Bronchial epithelial cell (primary cell): ENCODE measurements around the gene WDR74. TPM values are rescaled to one million over a fixed set of nuclear protein-coding genes. Genes with fewer than 3 reads are reported as not detected.

ENCODE experiments used
- DNase-seq: peaks from one replicate; pipeline ENCODE4 v3.0.0-alpha.2; 2010; ENCODE audit warnings: low read depth
- FAIRE-seq: peaks from 2 replicates; lab custom pipeline; 2011; peaks lifted over from hg19 to GRCh38; lab: Jason Lieb, UNC
- H3K27me3 ChIP-seq: 2 replicates; pipeline ENCODE4 v1.5.1; 2011; ENCODE audit warnings: low read length; ENCODE audit not compliant: control insufficient read depth, insufficient read depth
- H3K36me3 ChIP-seq: 2 replicates; pipeline ENCODE4 v1.5.1; 2011; ENCODE audit warnings: low read length; ENCODE audit not compliant: control insufficient read depth, insufficient read depth
- H3K4me3 ChIP-seq: 2 replicates; pipeline ENCODE4 v1.5.1; 2011; ENCODE audit warnings: mild to moderate bottlenecking, low read depth, low read length, control low read depth
- CTCF ChIP-seq: IDR thresholded peaks from 2 replicates; pipeline ENCODE4 v1.5.1; 2011; ENCODE audit warnings: mild to moderate bottlenecking, moderate library complexity, low read length, control low read depth, inconsistent platforms; ENCODE audit not compliant: insufficient read depth, severe bottlenecking
- total RNA-seq: library from RNA; depleted of rRNA; stranded (reverse); fragments of >200 nt; gene quantifications from 2 replicates; pipeline ENCODE4 v1.2.1, GENCODE V29; 2014

The WDR74 gene
- total RNA-seq, 1 donor from 2014 or later = 113 TPM

- FAIRE-seq (no peak), DNase-seq (no peak)
- no peak for TF ChIP-seq CTCF
- Histone ChIP-seq H3K27me3 (no peaks in the 10 kb centered on the region), H3K36me3 (peaks cover 27% of the 10 kb centered on the region), H3K4me3 (no peak overlapping the region)
Observed at GRCh38 chr11:62823677-62824076, 15.7 kb downstream of the WDR74 start.

GRCh38 chr11:62817129-62817528 is 22.3 kb downstream of the WDR74 start:
- no peak for TF ChIP-seq CTCF
- no peak for DNase-seq
- no peak for FAIRE-seq
- Histone ChIP-seq H3K36me3 (peaks cover 1% of the 10 kb centered on the region), H3K27me3 (no peaks in the 10 kb centered on the region), H3K4me3 (no peak overlapping the region)

GRCh38 chr11:62816557-62816956 is 22.8 kb downstream of the WDR74 start:
- DNase-seq (no peak), FAIRE-seq (no peak)
- H3K27me3 ChIP-seq = no peaks in the 10 kb centered on the region
- no peak for TF ChIP-seq CTCF
- H3K36me3 ChIP-seq = peaks cover 1% of the 10 kb centered on the region
- H3K4me3 ChIP-seq = no peak overlapping the region

GRCh38 chr11:62811659-62812058 is 27.7 kb downstream of the WDR74 start:
- no peak overlapping the region for H3K4me3 ChIP-seq
- no peaks in the 10 kb centered on the region for H3K27me3 ChIP-seq
- H3K36me3 ChIP-seq = peaks cover 3% of the 10 kb centered on the region
- no peak for TF ChIP-seq CTCF
- FAIRE-seq (no peak), DNase-seq (no peak)

- Histone ChIP-seq H3K36me3 (peaks cover 3% of the 10 kb centered on the region), H3K27me3 (no peaks in the 10 kb centered on the region), H3K4me3 (no peak overlapping the region)
- FAIRE-seq (no peak), DNase-seq (no peak)
- no peak for TF ChIP-seq CTCF
Observed at GRCh38 chr11:62810748-62811147, 28.6 kb downstream of the WDR74 start.

GRCh38 chr11:62806611-62807121 is 32.7 kb downstream of the WDR74 start:
- DNase-seq (peak; percentile 73), FAIRE-seq (no peak)
- no peak for TF ChIP-seq CTCF
- Histone ChIP-seq H3K36me3 (peaks cover 18% of the 10 kb centered on the region), H3K4me3 (no peak overlapping the region), H3K27me3 (no peaks in the 10 kb centered on the region)
